HepG2 (cell line): ENCODE data around the gene CDK17. TPM values are rescaled to one million over a fixed set of nuclear protein-coding genes. Genes with fewer than 3 reads are reported as not detected.

Experiments
- ATAC-seq: fragments of 200-7000 bp; cut with Tn5 transposase; 3 replicates; pipeline ENCODE4 v1.9.1; 2020; ENCODE audit warnings: mild to moderate bottlenecking, moderate library complexity
- BruUV-seq: library from RNA; stranded (reverse); fragments of 400-500 nt; replicated peaks from 2 replicates; lab custom pipeline; 2021; lab: Mats Ljungman, UMichigan
- CTCF ChIA-PET: fragments of 300-600 bp; formaldehyde crosslinking; extraction: SDS; loops from one replicate; lab custom pipeline; 2021; ENCODE audit warnings: low total read pairs, inconsistent platforms, low intra/inter-chr PET ratio; lab: Yijun Ruan, JAX
- POLR2A ChIA-PET: fragments of 350-600 bp; sonication (Branson Sonifier 250); formaldehyde crosslinking; loops from one replicate; lab custom pipeline; 2020; ENCODE audit warnings: antibody characterized with exemption, inconsistent platforms; lab: Yijun Ruan, JAX
- DNase-seq: peaks from one replicate; pipeline ENCODE4 v3.0.0-alpha.2; 2015; ENCODE audit warnings: low spot score
- FAIRE-seq: peaks from 3 replicates; lab custom pipeline; 2011; peaks lifted over from hg19 to GRCh38; lab: Jason Lieb, UNC
- H2AFZ ChIP-seq: one replicate; pipeline ENCODE4 v1.6.1; 2011; ENCODE audit warnings: low read length, inconsistent platforms
- H3K27ac ChIP-seq: fragments of 300-600 bp; 3 replicates; pipeline ENCODE4 v1.8.0; 2011; ENCODE audit warnings: mixed run types, mild to moderate bottlenecking, mixed read lengths, low read length, inconsistent platforms; ENCODE audit not compliant: insufficient read depth; ENCODE audit errors: extremely low read length
- H3K27me3 ChIP-seq, 2 experiments: fragments of 200-600 bp in 1 of 2; 2 replicates in 1 of 2; 3 replicates in 1 of 2; pipeline versions ENCODE4 v1.6.0 to v1.8.0; 2011; ENCODE audit warnings: low read length in 2 of 2, mild to moderate bottlenecking in 2 of 2, moderate library complexity in 2 of 2, inconsistent platforms in 1 of 2; ENCODE audit not compliant: insufficient read depth in 2 of 2, control insufficient read depth in 1 of 2
- H3K36me3 ChIP-seq, 2 experiments: fragments of 200-600 bp in 1 of 2; replicated peaks in 1 of 2; 2 replicates in 1 of 2; 3 replicates in 1 of 2; pipeline versions ENCODE4 v1.5.1 to v1.8.0; 2011; ENCODE audit warnings: low read length in 2 of 2, inconsistent platforms in 1 of 2; ENCODE audit not compliant: insufficient read depth in 2 of 2, control insufficient read depth in 1 of 2
- H3K4me1 ChIP-seq: 2 replicates; pipeline ENCODE4 v1.5.1; 2012; ENCODE audit warnings: low read length, inconsistent platforms; ENCODE audit not compliant: insufficient read depth
- H3K4me2 ChIP-seq: 2 replicates; pipeline ENCODE4 v1.6.0; 2011; ENCODE audit warnings: low read depth, low read length, inconsistent platforms
- H3K4me3 ChIP-seq, 3 experiments: fragments of 200-600 bp in 1 of 3; sonication (generic), shearing (Covaris generic) in 1 of 3; replicated peaks in 1 of 3; 2 replicates each; pipeline ENCODE4 v1.5.1; 2011 to 2016; ENCODE audit warnings: low read length in 3 of 3, inconsistent platforms in 2 of 3, low read depth in 2 of 3, mild to moderate bottlenecking in 2 of 3, control low read depth in 1 of 3, mixed read lengths in 1 of 3; ENCODE audit not compliant: insufficient read depth in 1 of 3
- H3K79me2 ChIP-seq: one replicate; pipeline ENCODE4 v1.6.1; 2011; ENCODE audit warnings: low read length, inconsistent platforms; ENCODE audit not compliant: insufficient read depth
- H3K9ac ChIP-seq: 2 replicates; pipeline ENCODE4 v1.6.0; 2011; ENCODE audit warnings: mild to moderate bottlenecking, low read depth, low read length, inconsistent platforms; ENCODE audit not compliant: insufficient read depth
- H3K9me3 ChIP-seq: 2 replicates; pipeline ENCODE4 v1.5.1; 2012; ENCODE audit warnings: mild to moderate bottlenecking, low read length
- H4K20me1 ChIP-seq: 2 replicates; pipeline ENCODE4 v1.6.0; 2011; ENCODE audit warnings: inconsistent platforms, mild to moderate bottlenecking, low read length, moderate library complexity; ENCODE audit not compliant: insufficient read depth
- ARID5B ChIP-seq: IDR thresholded peaks from 2 replicates; pipeline ENCODE4 v1.4.0; 2020; ENCODE audit warnings: mild to moderate bottlenecking, missing genetic modification reagents
- EP300 ChIP-seq, 3 experiments: sonication (generic) in 1 of 3; formaldehyde crosslinking in 1 of 3; IDR thresholded peaks; 2 replicates each; pipeline versions ENCODE4 v1.5.1 to v1.6.1; 2011 to 2020; ENCODE audit warnings: low read depth in 2 of 3, low read length in 2 of 3, borderline replicate concordance in 1 of 3, improper control_type of control experiment in 1 of 3, mild to moderate bottlenecking in 1 of 3, missing genetic modification reagents in 1 of 3, moderate library complexity in 1 of 3
- MNT ChIP-seq: fragments of 450-650 bp; IDR thresholded peaks from 2 replicates; pipeline ENCODE4 v1.6.1; 2016
- SMC3 ChIP-seq: IDR thresholded peaks from 2 replicates; pipeline ENCODE4 v1.6.1; 2011; ENCODE audit warnings: low read length, improper control_type of control experiment
- ZNF431 ChIP-seq: sonication (generic); formaldehyde crosslinking; IDR thresholded peaks from 2 replicates; pipeline ENCODE4 v1.9.0; 2022; ENCODE audit warnings: missing genetic modification reagents, low read depth, mild to moderate bottlenecking, borderline replicate concordance
- ZNF484 ChIP-seq: sonication (generic); formaldehyde crosslinking; IDR thresholded peaks from 2 replicates; pipeline ENCODE4 v1.5.1; 2020; ENCODE audit warnings: mild to moderate bottlenecking, low read depth, missing genetic modification reagents, borderline replicate concordance
- ZNF724P ChIP-seq: sonication (generic); formaldehyde crosslinking; IDR thresholded peaks from 2 replicates; pipeline ENCODE4 v1.8.0; 2022; ENCODE audit warnings: missing genetic modification reagents, borderline replicate concordance
- ZSCAN31 ChIP-seq: sonication (generic); formaldehyde crosslinking; IDR thresholded peaks from 2 replicates; pipeline ENCODE4 v1.5.0; 2020; ENCODE audit warnings: low read depth, mild to moderate bottlenecking, missing genetic modification reagents
- ZSCAN9 ChIP-seq: IDR thresholded peaks from 2 replicates; pipeline ENCODE4 v1.6.1; 2016; ENCODE audit warnings: borderline replicate concordance
- WGBS: methylation state at CpG from one replicate; pipeline ENCODE4 v1.1.6; 2017; ENCODE audit warnings: low lambda C conversion rate; 5-methylcytosine and 5-hydroxymethylcytosine counted together
- in situ Hi-C: cut with HindIII; loops from 2 replicates; pipeline ENCODE4 v1.10.0; 2017; ENCODE audit warnings: low pct_unique_long_range_greater_than_20kb; ENCODE audit not compliant: extremely low pct_ligation_motif_present
- intact Hi-C: fragments of 100-400 bp; cut with micrococcal nuclease; formaldehyde crosslinking; loops from one replicate; pipeline ENCODE4 v1.10.0; 2022; ENCODE audit not compliant: unreplicated experiment
- polyA plus RNA-seq, 8 experiments: library from polyadenylated mRNA; depleted of rRNA in 3 of 8; stranded (reverse) in 7 of 8; unstranded in 1 of 8; fragments of >200 nt; fragmentation: Illumina TruSeq in 4 of 8; extraction: Trizol in 4 of 8; gene quantifications; 2 replicates each; pipeline versions ENCODE4 v1.2.1 to v1.2.3, GENCODE V29; 2011 to 2016; ENCODE audit warnings: low read depth in 4 of 8, missing spikeins in 1 of 8, mixed read lengths in 1 of 8; ENCODE audit not compliant: insufficient read depth in 1 of 8
- total RNA-seq, 5 experiments: library from RNA; depleted of rRNA; stranded (reverse); fragments of >200 nt; fragmentation: Illumina TruSeq; extraction: Trizol; gene quantifications; 2 replicates each; pipeline ENCODE4 v1.2.3, GENCODE V29; 2016; ENCODE audit warnings: low read depth in 1 of 5
- TF ChIP-seq, protein P1 (sequence below): sonication (generic); formaldehyde crosslinking; IDR thresholded peaks from 2 replicates; pipeline ENCODE4 v1.4.0; 2020; ENCODE audit warnings: missing genetic modification reagents

CDK17 gene
- total and polyA plus RNA-seq, 2 of the 13 experiments (the other 11 are each of a cell fraction or from before 2014, with no cell fraction given) = 9.9 to 22.3 TPM

DNA sequence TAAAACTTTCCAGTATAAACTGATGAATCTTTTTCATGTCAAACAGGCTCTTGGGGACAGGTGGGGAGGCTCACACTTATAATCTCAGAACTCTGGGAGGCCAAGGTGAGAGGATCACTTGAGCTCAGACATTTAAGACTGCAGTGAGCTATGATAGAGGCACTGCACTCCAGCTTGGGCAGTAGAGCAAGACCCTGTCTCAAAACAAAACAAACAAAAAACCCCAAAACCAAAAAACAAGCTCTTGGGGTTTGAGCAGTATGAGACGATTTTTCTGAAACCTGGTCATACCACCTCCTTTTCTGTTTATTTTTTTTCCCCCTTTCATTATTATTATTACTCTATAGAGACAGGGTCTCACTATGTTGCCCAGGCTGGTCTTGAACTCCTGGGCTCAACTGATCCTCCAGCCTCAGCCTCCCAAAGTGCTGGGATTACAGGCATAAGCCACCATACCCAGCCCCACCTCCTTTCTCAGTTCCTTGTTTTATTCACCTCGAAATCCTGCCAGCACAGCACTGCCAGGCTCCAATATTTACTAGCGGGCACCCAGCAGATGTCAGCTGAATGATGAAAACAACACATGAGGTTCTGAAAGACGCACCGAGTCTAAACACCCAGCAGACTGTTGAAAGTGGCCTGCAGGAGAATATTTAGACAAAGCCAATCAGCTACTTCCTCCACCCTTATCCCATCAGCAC, 19.5 kb upstream of the CDK17 start:
- Histone ChIP-seq H3K27me3 (no peaks in the 10 kb centered on the region), H3K4me1 (peaks cover 43% of the 10 kb centered on the region), H3K9ac (no peak overlapping the region), H3K79me2 (no peaks in the 10 kb centered on the region), H2AFZ (no peak overlapping the region), H3K4me2 (no peak overlapping the region), H3K27ac (no peak overlapping the region), H3K36me3 (no peaks in the 10 kb centered on the region), H3K4me3 (no peak overlapping the region), H4K20me1 (no peaks in the 10 kb centered on the region), H3K9me3 (no peaks in the 10 kb centered on the region)
- BruUV-seq = no TSS peak
- intact Hi-C loops = no loop called here
- no peak for DNase-seq
- FAIRE-seq = no peak
- in situ Hi-C loops = no loop called here
- ATAC-seq = no peak
- TF ChIP-seq ZSCAN31 (CRISPR knock-in tag) = no peak
- no peak for TF ChIP-seq ARID5B
- no peak for TF ChIP-seq EP300 (IDR thresholded peaks at IDR 0.05; ENCODE audit: low read depth in 2 of 2, low read length in 2 of 2)
- no peak for TF ChIP-seq EP300 (CRISPR knock-in tag; IDR thresholded peaks at IDR 0.05; ENCODE audit: borderline replicate concordance)
- TF ChIP-seq MNT = no peak
- TF ChIP-seq ZNF724P (CRISPR knock-in tag) = no peak
- TF ChIP-seq, protein P1, sequence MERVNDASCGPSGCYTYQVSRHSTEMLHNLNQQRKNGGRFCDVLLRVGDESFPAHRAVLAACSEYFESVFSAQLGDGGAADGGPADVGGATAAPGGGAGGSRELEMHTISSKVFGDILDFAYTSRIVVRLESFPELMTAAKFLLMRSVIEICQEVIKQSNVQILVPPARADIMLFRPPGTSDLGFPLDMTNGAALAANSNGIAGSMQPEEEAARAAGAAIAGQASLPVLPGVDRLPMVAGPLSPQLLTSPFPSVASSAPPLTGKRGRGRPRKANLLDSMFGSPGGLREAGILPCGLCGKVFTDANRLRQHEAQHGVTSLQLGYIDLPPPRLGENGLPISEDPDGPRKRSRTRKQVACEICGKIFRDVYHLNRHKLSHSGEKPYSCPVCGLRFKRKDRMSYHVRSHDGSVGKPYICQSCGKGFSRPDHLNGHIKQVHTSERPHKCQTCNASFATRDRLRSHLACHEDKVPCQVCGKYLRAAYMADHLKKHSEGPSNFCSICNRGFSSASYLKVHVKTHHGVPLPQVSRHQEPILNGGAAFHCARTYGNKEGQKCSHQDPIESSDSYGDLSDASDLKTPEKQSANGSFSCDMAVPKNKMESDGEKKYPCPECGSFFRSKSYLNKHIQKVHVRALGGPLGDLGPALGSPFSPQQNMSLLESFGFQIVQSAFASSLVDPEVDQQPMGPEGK (CRISPR knock-in tag) = no peak
- TF ChIP-seq SMC3 = no peak
- TF ChIP-seq ZSCAN9 (CRISPR knock-in tag) = no peak
- TF ChIP-seq ZNF431 (CRISPR knock-in tag) = no peak
- TF ChIP-seq ZNF484 (CRISPR knock-in tag) = no peak
- WGBS = 66% methylated on average over 5 of the region's 5 CpGs
- CTCF ChIA-PET = no interaction called here
- POLR2A ChIA-PET = no interaction called here
